ENCODE measurements around the gene PIK3CB. TPM values are rescaled to one million over a fixed set of nuclear protein-coding genes. Genes with fewer than 3 reads are reported as not detected.

Gene PIK3CB
- total and polyA plus RNA-seq, 2 of the 8 experiments (the other 6 are each of a cell fraction or from before 2014, with no cell fraction given) = 8.3 to 35.2 TPM

DNA sequence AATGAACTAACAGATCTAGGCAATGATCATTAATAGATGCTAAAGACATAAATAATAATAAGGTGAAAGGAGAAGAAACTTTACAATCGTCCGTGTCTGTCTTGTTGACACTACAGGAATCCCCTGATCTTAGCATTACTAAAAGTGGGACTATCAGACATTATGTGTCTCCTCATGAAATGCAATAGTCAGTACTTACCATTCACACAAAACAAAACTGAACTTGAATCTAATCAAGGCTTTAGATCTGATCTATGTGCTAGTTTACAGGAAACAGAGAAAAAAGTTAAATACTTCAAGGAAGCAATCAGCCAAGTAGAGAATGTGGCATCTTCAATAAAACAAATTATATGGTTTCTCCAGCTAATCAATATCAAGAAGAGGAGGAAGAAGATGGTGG, 73.7 kb downstream of the PIK3CB start:
- H3K79me2 ChIP-seq (ENCODE audit: control insufficient read depth in 1 of 2, insufficient read depth in 2 of 2, low read length in 2 of 2) = peaks cover 0 to 5% of the 10 kb centered on the region in 2 experiments; a peak in 1 of 4 replicates
- H2AK5ac ChIP-seq (ENCODE audit: low read depth, low read length) = no peak overlapping the region
- FAIRE-seq = no peak
- no peak overlapping the region for H4K8ac ChIP-seq (ENCODE audit: extremely low read depth, insufficient read depth, low read length)
- no peak overlapping the region for H2BK20ac ChIP-seq (ENCODE audit: low read length)
- H3K36me3 ChIP-seq (ENCODE audit: control insufficient read depth in 2 of 4, insufficient read depth in 4 of 4, low read length in 3 of 4) = peaks cover 0 to 9% (median 0%) of the 10 kb centered on the region in 4 experiments; a peak in 1 of 8 replicates
- H3K27me3 ChIP-seq (replicated peaks in 1 of 4; ENCODE audit: control insufficient read depth in 3 of 4, extremely low read depth in 1 of 4, insufficient read depth in 3 of 4, low read length in 3 of 4) = no peaks in the 10 kb centered on the region
- no peaks in the 10 kb centered on the region for H3K9me3 ChIP-seq (ENCODE audit: insufficient read depth in 2 of 2, low read depth in 1 of 2, low read length in 1 of 2)
- H4K5ac ChIP-seq (ENCODE audit: insufficient read length, low read depth, low read length) = no peak overlapping the region
- WGBS, 2 experiments (ENCODE audit: extremely low coverage in 1 of 2, insufficient coverage in 1 of 2, insufficient read length in 1 of 2, insufficient replicate concordance in 2 of 2, low coverage in 1 of 2, low lambda C conversion rate in 2 of 2, missing lambda C conversion rate in 1 of 2) = 93% methylated on average over 2 of the region's 2 CpGs; no CpG with 5 or more reads in 1 of the 2 experiments
- no peak for DNase-seq (ENCODE audit: low read depth in 1 of 2, low spot score in 2 of 2)
- H3K18ac ChIP-seq (ENCODE audit: extremely low read depth, low read length) = no peak overlapping the region
- no peak overlapping the region for H3K4me2 ChIP-seq (ENCODE audit: insufficient read depth in 1 of 2, low read depth in 2 of 2, low read length in 2 of 2)
- H3K27ac ChIP-seq (ENCODE audit: low read depth, low read length) = no peak overlapping the region
- no peak overlapping the region for H3K56ac ChIP-seq (replicated peaks; ENCODE audit: insufficient read length, low read depth, low read length)
- ChIA-PET POLR2A (ENCODE audit: partially characterized antibody) (no interaction called here), CTCF (ENCODE audit: partially characterized antibody) (interaction anchor here (0.8 to 1.0 kb wide), 2 partner anchors 47 to 175 kb away, joined by 3 read pairs; no protein-coding TSS in a partner anchor)
- no peaks in the 10 kb centered on the region; the same call in 1 of the 2 replicates for H3K23me2 ChIP-seq (ENCODE audit: low read depth, low read length)
- no peak overlapping the region for H2BK12ac ChIP-seq (ENCODE audit: low read depth, low read length)
- no peak overlapping the region for H2AFZ ChIP-seq (ENCODE audit: low read length)
- H3K14ac ChIP-seq (ENCODE audit: insufficient read length) = no peak overlapping the region
- H3K79me1 ChIP-seq (ENCODE audit: low read depth, low read length) = 0 out of 2 replicates have a peak, but pooled peaks cover 3% of the 10 kb centered on the region
- no peak overlapping the region for H2BK15ac ChIP-seq (ENCODE audit: low read length)
- no peak overlapping the region for H3K4ac ChIP-seq (replicated peaks; ENCODE audit: insufficient read length, low read depth, low read length)
- no peaks in the 10 kb centered on the region for H3K4me1 ChIP-seq (replicated peaks in 1 of 4; ENCODE audit: control insufficient read depth in 3 of 4, insufficient read depth in 4 of 4, low read length in 3 of 4)
- no peak overlapping the region for H3K9ac ChIP-seq (replicated peaks in 1 of 4; ENCODE audit: extremely low read depth in 1 of 4, low read depth in 3 of 4, low read length in 3 of 4)
- no peak for TF ChIP-seq SIX5 (IDR thresholded peaks at IDR 0.05; ENCODE audit: low read depth, low read length)
- no peak for TF ChIP-seq TAF7 (optimal IDR thresholded peaks at IDR 0.05; ENCODE audit: borderline replicate concordance, low read depth, low read length)
- H2BK120ac ChIP-seq (replicated peaks; ENCODE audit: low read depth, low read length) = no peak overlapping the region
- H3K4me3 ChIP-seq (ENCODE audit: extremely low read depth in 1 of 4, insufficient read depth in 2 of 4, low read depth in 3 of 4, low read length in 4 of 4) = no peak overlapping the region
- no peak overlapping the region for H2BK5ac ChIP-seq (ENCODE audit: low read depth, low read length)
- H4K91ac ChIP-seq (replicated peaks; ENCODE audit: insufficient read length, low read length) = no peak overlapping the region
- no peak overlapping the region for H3K23ac ChIP-seq (ENCODE audit: insufficient read length)
- H4K20me1 ChIP-seq (replicated peaks in 1 of 2; ENCODE audit: control insufficient read depth in 1 of 2, insufficient read depth in 2 of 2, low read length in 2 of 2) = no peaks in the 10 kb centered on the region
